HG03469 (cell line): Measurements from ENCODE around the gene C9orf78.
"Not testable (repeated sequence)": the region's sequence is repeated elsewhere in the genome, so short reads cannot be mapped to it uniquely, and the experiment has no call there.

Experiments used
- ATAC-seq: cut with Tn5 transposase; IDR thresholded peaks from one replicate; pipeline ENCODE4 v1.9.1; 2021; ENCODE audit warnings: mild to moderate bottlenecking, moderate library complexity, moderate number of reproducible peaks; ENCODE audit not compliant: unreplicated experiment

C9orf78 gene

DNA sequence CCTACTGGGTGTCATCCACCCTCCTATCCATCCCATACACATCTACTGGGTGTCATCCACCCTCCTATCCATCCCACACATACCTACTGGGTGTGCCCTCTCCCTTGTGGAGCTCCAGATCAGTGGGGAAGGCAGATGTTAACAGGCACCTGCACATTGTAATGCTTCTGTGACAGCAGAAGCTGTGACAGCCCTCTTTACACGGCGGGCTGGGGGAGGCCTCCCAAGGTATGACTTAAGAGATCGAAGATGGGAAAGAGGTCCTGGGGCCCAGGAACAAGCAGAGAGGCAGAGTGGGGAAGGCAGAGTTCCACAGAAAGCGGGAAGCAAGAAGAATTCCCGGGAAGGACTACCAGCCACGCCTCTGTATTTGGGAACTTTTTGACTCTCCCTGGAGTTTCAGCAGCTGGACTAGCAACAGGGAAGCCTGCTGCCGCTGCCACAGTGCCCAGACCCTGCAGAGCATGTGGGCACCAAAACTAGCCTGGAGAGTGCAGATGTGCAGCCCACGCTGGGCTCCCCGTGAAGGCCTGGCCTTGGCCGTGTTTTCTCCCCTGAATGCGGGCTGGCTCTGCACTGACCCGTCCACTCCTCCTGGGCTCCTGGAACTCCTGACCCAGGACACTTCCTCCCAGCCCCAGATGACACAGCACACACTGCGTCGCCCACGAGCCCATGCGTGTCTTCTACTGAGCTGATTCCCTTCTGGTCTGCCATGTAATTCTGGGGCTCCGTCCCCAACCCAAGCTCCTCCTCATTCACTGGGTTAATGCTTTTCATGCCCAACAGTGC lies 20.4 kb downstream of the C9orf78 start:
- ATAC-seq = no peak

GRCh38 chr9:129813661-129814060 lies 21.4 kb downstream of the C9orf78 start:
- ATAC-seq = no peak

DNA sequence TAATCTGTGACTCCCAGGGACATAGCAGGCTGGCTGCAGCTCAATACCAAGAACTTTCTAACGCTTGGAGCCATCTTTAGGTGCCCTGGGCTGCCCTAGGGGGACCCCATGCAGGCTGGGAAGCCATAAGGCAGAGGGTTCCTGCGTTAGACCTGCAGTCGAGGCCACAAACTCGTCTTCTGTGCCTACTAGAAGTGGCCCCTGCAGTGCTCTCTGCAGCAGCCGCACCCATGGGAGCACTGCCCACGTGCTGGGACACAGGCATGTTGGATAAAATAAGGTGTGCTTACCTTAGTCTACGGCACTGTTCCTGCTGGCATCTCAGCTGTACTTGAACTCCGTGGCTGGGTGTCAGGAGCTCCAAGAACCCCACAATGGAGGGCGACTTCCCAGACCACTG lies 22.7 kb downstream of the C9orf78 start:
- ATAC-seq = no peak

DNA sequence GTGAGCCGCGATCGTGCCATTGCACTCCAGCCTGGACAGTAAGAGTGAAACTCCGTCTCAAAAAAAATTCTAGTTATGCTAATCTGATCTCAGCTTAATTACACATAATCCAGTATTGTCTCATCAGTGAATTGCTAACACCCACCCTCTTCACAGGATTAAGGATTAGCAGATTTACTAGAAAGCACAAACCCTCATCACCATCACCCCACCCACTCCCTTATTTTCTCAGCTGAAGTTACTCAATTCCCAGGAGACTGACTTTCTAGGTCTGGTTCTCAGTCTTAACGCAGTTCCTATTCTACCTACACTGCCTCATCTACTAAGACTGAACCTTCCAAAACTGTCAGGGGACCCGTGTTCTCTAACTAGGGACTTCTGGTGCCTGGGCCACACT lies 23.1 kb downstream of the C9orf78 start:
- ATAC-seq = no peak

DNA sequence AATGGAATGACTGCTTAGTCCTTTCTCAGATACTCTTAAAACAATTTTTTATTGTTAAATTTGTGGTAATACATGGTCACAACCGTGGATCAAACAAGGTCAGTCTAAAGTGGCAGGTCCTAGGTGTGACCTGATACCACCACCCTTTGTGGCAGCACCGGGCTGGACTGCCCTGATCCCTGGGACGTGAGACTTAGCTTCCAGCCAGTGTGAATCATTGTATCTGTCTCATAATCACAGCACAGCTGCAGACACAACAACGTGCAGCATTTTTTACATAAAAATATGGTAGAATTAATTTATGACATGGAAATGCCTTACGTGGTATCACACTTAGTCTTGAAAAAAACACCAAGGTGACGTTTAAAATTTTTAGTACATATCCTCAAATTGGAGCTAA lies 24.3 kb downstream of the C9orf78 start:
- no peak for ATAC-seq

GRCh38 chr9:129810116-129810515 lies 25.0 kb downstream of the C9orf78 start:
- ATAC-seq = no peak

DNA sequence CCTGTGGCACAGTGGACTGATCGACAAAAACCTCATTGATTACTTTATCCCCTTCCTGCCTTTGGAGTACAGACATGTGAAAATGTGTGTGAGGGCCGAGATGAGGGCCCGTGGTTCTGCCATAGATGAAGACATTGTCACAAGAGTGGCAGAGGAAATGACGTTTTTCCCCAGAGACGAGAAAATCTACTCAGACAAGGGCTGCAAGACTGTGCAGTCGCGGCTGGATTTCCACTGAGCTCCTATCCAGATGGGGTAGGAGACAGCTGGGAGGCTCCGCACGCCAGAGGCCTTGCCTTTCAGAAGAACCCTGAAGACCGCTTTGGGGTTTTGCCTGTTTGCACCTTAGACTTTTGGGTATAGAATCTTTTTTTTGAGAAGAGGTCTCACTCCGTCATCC lies 25.7 kb downstream of the C9orf78 start:
- ATAC-seq = no peak

DNA sequence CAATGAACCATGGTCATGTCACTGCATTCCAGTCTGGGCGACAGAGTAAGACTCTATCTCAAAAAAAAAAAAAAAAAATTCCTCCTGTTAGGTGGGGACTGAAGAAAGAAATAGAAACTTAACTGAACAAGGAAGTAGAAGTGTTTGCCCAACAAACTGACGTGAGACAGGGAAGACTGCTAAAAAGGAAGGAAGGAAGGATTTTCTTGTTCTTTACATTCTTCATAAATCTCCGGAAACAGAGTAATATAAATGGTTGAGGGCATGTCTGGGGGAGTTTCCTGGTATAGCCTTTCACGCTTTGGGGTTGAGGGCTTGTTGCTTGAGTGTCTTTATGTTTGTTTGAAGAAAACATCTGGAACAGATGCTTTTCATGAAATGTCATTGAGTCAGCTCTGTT lies 29.0 kb downstream of the C9orf78 start:
- ATAC-seq = no peak

DNA sequence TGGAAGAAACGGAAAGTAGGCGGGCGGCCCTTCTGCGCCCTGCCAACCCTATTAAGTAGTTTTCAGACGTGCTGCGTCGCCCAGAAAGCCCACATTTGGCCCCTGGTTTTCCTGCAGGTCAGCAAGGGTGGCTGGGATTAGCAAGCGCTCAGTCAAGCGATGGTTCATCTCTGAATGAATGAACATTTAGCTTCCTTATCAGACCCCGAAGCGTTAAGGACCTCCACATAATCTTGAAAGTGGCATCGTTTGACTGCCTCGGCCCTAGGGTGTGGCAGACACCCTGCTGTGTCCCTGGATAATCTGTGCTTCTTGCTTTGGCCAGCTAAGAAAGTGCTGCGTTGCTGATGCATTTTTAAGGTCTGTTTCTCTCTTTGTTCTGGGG lies 31.4 kb downstream of the C9orf78 start:
- no peak for ATAC-seq

DNA sequence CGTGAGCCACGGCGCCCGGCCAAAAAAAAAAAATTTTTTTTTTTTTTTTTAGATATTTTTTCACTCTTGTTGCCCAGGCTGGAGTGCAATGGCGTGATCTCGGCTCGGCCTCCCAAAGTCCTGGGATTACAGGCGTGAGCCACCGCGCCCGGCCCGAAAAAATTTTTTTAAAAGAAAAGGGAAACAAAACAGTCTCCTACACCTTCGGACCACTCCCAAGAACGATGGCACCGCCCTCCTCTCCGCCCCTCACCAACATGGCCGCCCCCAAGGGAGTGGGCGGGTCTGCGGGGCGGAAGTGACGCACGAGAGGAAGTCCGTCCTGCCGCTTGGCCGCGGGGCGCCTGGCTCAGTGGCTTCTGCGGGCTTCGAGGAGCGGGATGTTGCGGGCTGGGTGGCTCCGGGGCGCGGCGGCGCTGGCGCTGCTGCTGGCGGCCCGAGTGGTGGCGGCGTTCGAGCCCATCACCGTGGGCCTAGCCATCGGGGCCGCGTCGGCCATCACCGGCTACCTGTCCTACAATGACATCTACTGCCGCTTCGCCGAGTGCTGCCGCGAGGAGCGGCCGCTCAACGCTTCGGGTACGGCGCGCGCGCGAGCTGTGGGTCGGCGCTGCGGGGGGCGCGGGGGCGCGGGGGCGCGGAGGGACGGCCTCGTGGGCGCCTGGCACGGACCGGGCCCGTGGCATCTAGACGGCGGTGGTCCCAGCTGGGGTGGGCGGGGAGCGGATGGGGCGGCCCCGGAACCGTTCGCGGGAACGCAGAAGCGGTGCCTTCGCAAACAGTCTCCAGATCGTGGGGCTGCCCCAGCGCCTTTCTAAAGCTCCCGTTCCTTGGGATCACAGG lies 32.0 kb downstream of the C9orf78 start, which contains the start of gene TOR1B:
TSS of gene TOR1B (plus strand) at position 352 of the 843 bp plus-strand sequence. CDS start at position 381, 29 bp downstream.
- ATAC-seq = peak; percentile 71

DNA sequence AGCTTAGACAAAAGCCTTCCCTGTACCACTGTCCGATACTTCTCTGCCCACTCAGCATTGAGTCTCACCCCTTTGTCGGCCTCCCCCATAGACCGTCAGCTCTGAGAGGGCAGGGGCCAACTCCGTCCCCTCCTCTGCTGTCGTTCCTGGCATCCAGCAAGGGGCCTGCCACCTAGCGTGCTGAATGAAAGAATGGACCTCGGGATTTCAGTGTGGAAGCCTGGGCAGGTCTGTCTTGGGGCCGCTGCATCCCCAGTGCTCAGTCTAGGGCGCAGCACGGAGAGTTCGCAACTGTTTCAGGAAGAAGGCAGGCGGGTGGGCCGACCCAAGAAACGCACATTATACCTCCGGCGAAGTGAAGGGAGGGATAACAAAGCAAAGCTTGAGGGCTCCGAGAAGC lies 33.6 kb downstream of the C9orf78 start:
- ATAC-seq = no peak

DNA sequence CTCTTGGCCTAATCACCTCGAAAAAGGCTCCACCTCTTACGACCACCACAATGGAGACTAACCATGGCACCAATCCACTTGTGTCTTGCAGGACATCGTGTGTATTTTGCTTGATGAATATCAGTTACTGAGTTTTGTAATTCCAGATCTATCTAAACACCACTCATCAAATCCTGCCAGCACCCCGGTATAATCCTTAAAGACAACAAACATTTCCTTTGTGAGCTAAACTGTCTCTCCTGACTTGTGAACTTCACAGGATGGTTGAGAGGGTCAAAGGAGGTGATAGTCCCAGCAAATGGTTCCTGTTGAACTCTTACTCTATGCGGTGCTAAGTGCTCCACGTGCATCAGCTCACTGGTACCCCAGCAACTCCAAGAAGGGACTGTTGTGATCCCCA lies 36.1 kb downstream of the C9orf78 start:
- ATAC-seq = no peak

- not testable (repeated sequence) for ATAC-seq
These were observed 39.0 kb downstream of the C9orf78 start for GRCh38 chr9:129796029-129796428.

DNA sequence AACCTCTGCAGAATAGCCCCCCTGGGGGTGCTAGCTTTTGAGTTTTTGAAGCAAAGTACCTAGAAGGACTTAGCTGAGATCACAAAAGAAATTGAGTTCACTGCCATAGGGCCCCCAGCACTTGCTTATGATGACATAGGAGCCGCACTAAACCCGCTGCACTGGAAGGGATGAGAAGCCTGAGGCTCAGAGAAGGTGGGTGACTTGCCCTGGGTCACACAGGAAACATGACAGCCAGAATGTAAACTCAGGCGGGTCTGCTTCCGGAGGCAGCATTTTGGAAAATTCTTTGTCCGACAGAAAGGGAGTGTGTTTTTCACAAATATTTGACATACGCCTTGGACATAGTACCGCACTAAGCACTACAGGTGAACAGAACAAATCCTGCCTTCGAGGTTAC lies 40.5 kb downstream of the C9orf78 start:
- no peak for ATAC-seq

- ATAC-seq = no peak
These were observed 48.6 kb downstream of the C9orf78 start for GRCh38 chr9:129786481-129786880.

DNA sequence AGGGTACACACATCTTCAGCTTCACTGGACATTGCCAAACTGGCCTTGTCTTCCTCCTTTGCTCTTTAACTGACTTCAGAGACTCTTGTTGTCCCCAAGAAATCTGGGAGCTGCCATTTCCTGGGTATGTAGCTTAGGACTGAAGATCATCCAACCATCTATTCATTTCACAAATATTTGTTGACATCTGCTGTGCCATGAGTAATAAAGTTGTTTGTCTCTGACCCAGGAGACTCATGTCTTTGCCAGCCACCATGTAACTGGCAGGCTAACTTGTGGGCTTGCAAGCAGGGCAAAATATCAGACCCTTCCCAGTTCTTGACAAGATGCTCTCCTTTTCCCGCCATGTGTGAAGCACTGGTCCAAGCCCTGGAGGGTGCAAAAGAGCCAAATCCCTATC lies 49.2 kb downstream of the C9orf78 start:
- no peak for ATAC-seq

DNA sequence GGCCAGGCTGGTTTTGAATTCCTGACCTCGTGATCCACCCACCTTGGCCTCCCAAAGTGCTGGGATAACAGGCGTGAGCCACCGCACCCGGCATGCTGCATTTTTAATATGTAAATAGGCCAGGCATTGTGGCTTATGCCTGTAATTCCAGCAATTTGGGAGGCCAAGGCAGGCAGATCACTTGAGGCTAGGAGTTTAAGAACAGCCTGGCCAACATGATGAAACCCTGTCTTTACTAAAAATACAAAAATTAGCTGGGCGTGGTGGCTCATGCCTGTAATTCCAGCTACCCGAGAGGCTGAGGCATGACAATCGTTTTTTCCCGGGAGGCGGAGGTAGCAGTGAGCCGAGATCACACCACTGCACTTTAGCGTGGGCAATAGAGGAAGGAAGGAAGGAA lies 50.1 kb downstream of the C9orf78 start:
- ATAC-seq = not testable (repeated sequence)

GRCh38 chr9:129783516-129784361 lies 51.3 kb downstream of the C9orf78 start:
- ATAC-seq = no peak

DNA sequence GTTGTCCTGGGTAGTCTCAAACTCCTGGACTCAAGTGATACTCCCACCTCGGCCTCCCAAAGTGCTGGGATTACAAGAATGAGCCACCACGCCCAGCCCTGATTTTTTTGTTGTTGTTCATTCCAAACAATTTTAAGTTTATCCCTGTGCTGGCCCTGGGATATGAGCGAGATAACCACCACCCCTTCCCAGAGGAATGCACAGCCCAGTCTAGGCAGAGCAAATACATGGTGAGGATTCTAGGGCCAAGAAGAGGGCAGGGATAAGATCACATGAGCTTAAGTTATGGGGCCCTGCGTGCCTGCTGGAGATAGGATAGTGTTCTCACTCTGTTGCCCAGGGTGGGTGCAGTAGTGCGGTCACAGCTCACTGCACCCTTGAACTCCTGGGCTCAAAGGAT lies 53.1 kb downstream of the C9orf78 start:
- ATAC-seq = no peak

- ATAC-seq = no peak
These were observed 53.9 kb downstream of the C9orf78 start for GRCh38 chr9:129781131-129781530.

GRCh38 chr9:129779560-129780190 lies 55.4 kb downstream of the C9orf78 start:
- no peak for ATAC-seq
